K562 (cell line): ENCODE data around the gene RYK. TPM values are rescaled to one million over a fixed set of nuclear protein-coding genes. Genes with fewer than 3 reads are reported as not detected.

Source experiments
- ATAC-seq: fragments of 200-7000 bp; cut with Tn5 transposase; 3 replicates; pipeline ENCODE4 v1.9.1; 2020; ENCODE audit warnings: moderate library complexity
- BruUV-seq: library from RNA; stranded (reverse); fragments of 400-500 nt; replicated peaks from 2 replicates; lab custom pipeline; 2021; lab: Mats Ljungman, UMichigan
- CTCF ChIA-PET: fragments of 300-600 bp; formaldehyde crosslinking; extraction: SDS; loops from one replicate; lab custom pipeline; 2021; ENCODE audit warnings: low intra/inter-chr PET ratio; lab: Yijun Ruan, JAX
- POLR2A ChIA-PET: fragments of 300-600, 350-650 bp; sonication (Branson Sonifier 250); formaldehyde crosslinking; extraction: SDS; loops from one replicate; lab custom pipeline; 2021; ENCODE audit warnings: antibody characterized with exemption, inconsistent platforms; lab: Yijun Ruan, JAX
- DNase-seq, 4 experiments: peaks; one replicate each; pipeline versions ENCODE4 v3.0.0 to v3.0.0-alpha.2; 2011 to 2018; ENCODE audit warnings: low spot score in 3 of 4, mixed read lengths in 3 of 4; ENCODE audit errors: extremely low read depth in 1 of 4
- FAIRE-seq: peaks from 2 replicates; lab custom pipeline; 2011; peaks lifted over from hg19 to GRCh38; lab: Jason Lieb, UNC
- H2AFZ ChIP-seq: 2 replicates; pipeline ENCODE4 v1.6.0; 2011; ENCODE audit warnings: low read depth, low read length, control low read depth, inconsistent platforms
- H3K27ac ChIP-seq: fragments of 200-600 bp; 3 replicates; pipeline ENCODE4 v1.8.0; 2011; ENCODE audit warnings: low read depth, mild to moderate bottlenecking, control low read depth, inconsistent platforms, low read length, moderate library complexity, mixed read lengths; ENCODE audit errors: extremely low read depth
- H3K27me3 ChIP-seq, 2 experiments: fragments of 300-600 bp in 1 of 2; 2 replicates in 1 of 2; 3 replicates in 1 of 2; pipeline versions ENCODE4 v1.6.0 to v1.8.0; 2011; ENCODE audit warnings: inconsistent platforms in 2 of 2, low read length in 2 of 2, mild to moderate bottlenecking in 1 of 2, mixed read lengths in 1 of 2, moderate library complexity in 1 of 2; ENCODE audit not compliant: control insufficient read depth in 2 of 2, insufficient read depth in 2 of 2
- H3K36me3 ChIP-seq: fragments of 300-600 bp; 3 replicates; pipeline ENCODE4 v1.8.0; 2011; ENCODE audit warnings: mild to moderate bottlenecking, low read length, inconsistent platforms; ENCODE audit not compliant: control insufficient read depth, insufficient read depth
- H3K4me1 ChIP-seq, 2 experiments: fragments of 200-600 bp in 1 of 2; replicated peaks in 1 of 2; 2 replicates in 1 of 2; 3 replicates in 1 of 2; pipeline versions ENCODE4 v1.5.1 to v1.8.0; 2011; ENCODE audit warnings: inconsistent platforms in 2 of 2, low read length in 2 of 2, mild to moderate bottlenecking in 1 of 2, mixed read lengths in 1 of 2, moderate library complexity in 1 of 2; ENCODE audit not compliant: control insufficient read depth in 2 of 2, insufficient read depth in 2 of 2
- H3K4me2 ChIP-seq: 2 replicates; pipeline ENCODE4 v1.6.1; 2011; ENCODE audit warnings: low read length, control low read depth, inconsistent platforms, mixed read lengths; ENCODE audit not compliant: insufficient read depth
- H3K4me3 ChIP-seq: fragments of 200-600 bp; sonication (generic), shearing (Covaris generic); 2 replicates; pipeline ENCODE4 v1.5.1; 2016; ENCODE audit warnings: control low read depth, inconsistent platforms
- H3K79me2 ChIP-seq: fragments of 200-600 bp; 3 replicates; pipeline ENCODE4 v1.8.0; 2011; ENCODE audit warnings: low read length, inconsistent platforms; ENCODE audit not compliant: control insufficient read depth, insufficient read depth
- H3K9ac ChIP-seq, 2 experiments: 2 replicates each; pipeline versions ENCODE4 v1.6.0 to v1.6.1; 2011; ENCODE audit warnings: low read depth in 2 of 2, low read length in 2 of 2, control low read depth in 1 of 2, inconsistent platforms in 1 of 2, mild to moderate bottlenecking in 1 of 2, mixed read lengths in 1 of 2; ENCODE audit not compliant: insufficient read depth in 1 of 2
- H3K9me1 ChIP-seq: one replicate; pipeline ENCODE4 v1.6.0; 2011; ENCODE audit warnings: inconsistent platforms, mild to moderate bottlenecking, low read length, moderate library complexity; ENCODE audit not compliant: control insufficient read depth, insufficient read depth
- H3K9me3 ChIP-seq: replicated peaks from 2 replicates; pipeline ENCODE4 v1.5.1; 2011; ENCODE audit warnings: low read depth, low read length, inconsistent platforms; ENCODE audit not compliant: control insufficient read depth, insufficient read depth
- H4K20me1 ChIP-seq: replicated peaks from 2 replicates; pipeline ENCODE4 v1.6.1; 2011; ENCODE audit warnings: low read length, inconsistent platforms, mixed read lengths; ENCODE audit not compliant: control insufficient read depth, insufficient read depth
- BHLHE40 ChIP-seq: IDR thresholded peaks from 2 replicates; pipeline ENCODE4 v1.6.1; 2011; ENCODE audit warnings: low read length, improper control_type of control experiment
- E2F5 ChIP-seq: sonication (generic); formaldehyde crosslinking; IDR thresholded peaks from 2 replicates; pipeline ENCODE4 v1.8.0; 2022; ENCODE audit warnings: mild to moderate bottlenecking, missing genetic modification reagents
- ETS2 ChIP-seq: IDR thresholded peaks from 2 replicates; pipeline ENCODE4 v1.6.1; 2016; ENCODE audit warnings: borderline replicate concordance, missing genetic modification characterization, mild to moderate bottlenecking, moderate library complexity, missing compliant biosample characterization; ENCODE audit not compliant: poor library complexity, severe bottlenecking
- NR1H2 ChIP-seq: sonication (generic); formaldehyde crosslinking; IDR thresholded peaks from 2 replicates; pipeline ENCODE4 v1.4.0; 2020; ENCODE audit warnings: mild to moderate bottlenecking, missing genetic modification reagents
- NR2C2 ChIP-seq, 2 experiments: fragments of 200-800 bp in 1 of 2; sonication (Bioruptor generic) in 1 of 2; sonication (generic) in 1 of 2; formaldehyde crosslinking in 1 of 2; IDR thresholded peaks; 2 replicates each; pipeline versions ENCODE4 v1.6.1 to v1.8.0; 2016 to 2022; ENCODE audit warnings: mild to moderate bottlenecking in 1 of 2, missing compliant biosample characterization in 1 of 2, missing genetic modification characterization in 1 of 2, missing genetic modification reagents in 1 of 2
- PBX2 ChIP-seq, 2 experiments: IDR thresholded peaks in 1 of 2; conservative IDR thresholded peaks in 1 of 2; 2 replicates each; pipeline ENCODE4 v1.6.1; 2016; ENCODE audit warnings: low read depth in 2 of 2, mild to moderate bottlenecking in 1 of 2, missing compliant biosample characterization in 1 of 2, missing genetic modification characterization in 1 of 2, moderate library complexity in 1 of 2
- PCBP2 ChIP-seq: fragments of 200-400 bp; formaldehyde crosslinking; IDR thresholded peaks from 2 replicates; pipeline ENCODE4 v1.6.1; 2018; ENCODE audit warnings: low read length, low read depth, mild to moderate bottlenecking, moderate library complexity; ENCODE audit not compliant: poor library complexity, severe bottlenecking
- POLR2H ChIP-seq: IDR thresholded peaks from 2 replicates; pipeline ENCODE4 v1.6.1; 2016; ENCODE audit warnings: missing genetic modification characterization, low read depth, mild to moderate bottlenecking, control low read depth, missing compliant biosample characterization, moderate library complexity
- RBM39 ChIP-seq: fragments of 200-400 bp; formaldehyde crosslinking; optimal IDR thresholded peaks from 2 replicates; pipeline ENCODE3; 2018; ENCODE audit warnings: low read depth, low read length
- SAFB ChIP-seq: fragments of 200-400 bp; formaldehyde crosslinking; IDR thresholded peaks from 2 replicates; pipeline ENCODE4 v1.6.1; 2017; ENCODE audit warnings: low read depth, low read length, borderline replicate concordance
- SFPQ ChIP-seq: fragments of 200-400 bp; formaldehyde crosslinking; IDR thresholded peaks from 2 replicates; pipeline ENCODE4 v1.6.1; 2017; ENCODE audit warnings: mild to moderate bottlenecking, low read depth, low read length, moderate library complexity
- SRSF1 ChIP-seq: fragments of 200-400 bp; formaldehyde crosslinking; IDR thresholded peaks from 2 replicates; pipeline ENCODE4 v1.6.1; 2017; ENCODE audit warnings: mild to moderate bottlenecking, low read depth, low read length, moderate library complexity
- SRSF3 ChIP-seq: fragments of 200-400 bp; formaldehyde crosslinking; IDR thresholded peaks from 2 replicates; pipeline ENCODE4 v1.6.1; 2016; ENCODE audit warnings: mild to moderate bottlenecking, low read length, moderate library complexity; ENCODE audit not compliant: insufficient read depth
- ZNF133 ChIP-seq: fragments of 250-450 bp; sonication (Bioruptor Pico); IDR thresholded peaks from 2 replicates; pipeline ENCODE4 v1.4.0; 2020; ENCODE audit warnings: mild to moderate bottlenecking
- ZNF780A ChIP-seq: fragments of 250-450 bp; sonication (Bioruptor Pico); IDR thresholded peaks from 2 replicates; pipeline ENCODE4 v1.5.0; 2021; ENCODE audit warnings: mild to moderate bottlenecking
- WGBS: fragments of 100-300 bp; shearing (Covaris generic); methylation state at CpG from one replicate; pipeline ENCODE4 v1.1.6; 2016; ENCODE audit warnings: low coverage, mixed read lengths; ENCODE audit not compliant: insufficient coverage; ENCODE audit errors: missing lambda C conversion rate; 5-methylcytosine and 5-hydroxymethylcytosine counted together
- in situ Hi-C: fragments of 300-500 bp; cut with MboI; formaldehyde crosslinking; loops from 4 replicates; pipeline ENCODE4 v1.15.0; 2018; ENCODE audit warnings: inconsistent platforms, mixed read lengths
- intact Hi-C: fragments of 100-400 bp; cut with micrococcal nuclease; formaldehyde crosslinking; loops from 2 replicates; pipeline ENCODE4 v1.14.2; 2022
- polyA plus RNA-seq, 8 experiments: library from polyadenylated mRNA; depleted of rRNA in 4 of 8; stranded (reverse) in 5 of 8; unstranded in 3 of 8; fragments of >200 nt; fragmentation: Nextera tagmentation in 2 of 8; fragmentation: Illumina TruSeq in 1 of 8; extraction: Ambion mirVana in 2 of 8; extraction: Trizol in 1 of 8; gene quantifications; 2 replicates each; pipeline versions ENCODE4 v1.2.1 to v1.2.3, GENCODE V29; 2011 to 2014; ENCODE audit warnings: inconsistent platforms in 1 of 8, missing spikeins in 1 of 8
- total RNA-seq, 7 experiments: library from RNA; depleted of rRNA in 6 of 7; stranded (reverse); fragments of >200 nt in 6 of 7; fragmentation: Illumina TruSeq in 2 of 7; extraction: Trizol in 2 of 7; gene quantifications; 2 replicates each; pipeline versions ENCODE4 v1.2.1 to v1.2.3, GENCODE V29; 2011 to 2021; ENCODE audit warnings: low replicate concordance in 1 of 7

RYK gene
- total and polyA plus RNA-seq, 9 of the 15 experiments (the other 6 are each of a cell fraction or from before 2014, with no cell fraction given) = 4.2 to 29.5 (median 16.6) TPM

GRCh38 chr3:134211797-134212196 is 38.9 kb downstream of the RYK start (continued):
- TF ChIP-seq PBX2 (CRISPR knock-in tag; IDR thresholded peaks at IDR 0.05; ENCODE audit: low read depth) (no peak), PBX2 (tag; conservative IDR thresholded peaks at IDR 0.05; ENCODE audit: low read depth) (peak; percentile 57), RBM39 (no peak), E2F5 (no peak)

- Histone ChIP-seq H2AFZ (no peak overlapping the region), H3K27me3 (no peaks in the 10 kb centered on the region), H3K27ac (no peak overlapping the region), H3K4me1 (no peaks in the 10 kb centered on the region), H3K36me3 (peaks cover 30% of the 10 kb centered on the region), H4K20me1 (no peaks in the 10 kb centered on the region), H3K9ac (no peak overlapping the region), H3K4me3 (no peak overlapping the region), H3K9me1 (no peaks in the 10 kb centered on the region), H3K4me2 (no peak overlapping the region), H3K9me3 (no peaks in the 10 kb centered on the region), H3K79me2 (no peaks in the 10 kb centered on the region)
- DNase-seq (no peak), FAIRE-seq (no peak), ATAC-seq (no peak)
- ChIA-PET POLR2A (no interaction called here), CTCF (no interaction called here)
- in situ Hi-C loops = loop anchor here (10.0 kb wide), 1 partner anchor 269 kb away; no protein-coding TSS in a partner anchor
- intact Hi-C loops = no loop called here
- WGBS = 77% methylated on average over 4 of the region's 4 CpGs
- BruUV-seq = no TSS peak
- TF ChIP-seq SAFB (no peak), BHLHE40 (no peak), ETS2 (no peak), PCBP2 (no peak), SRSF3 (no peak), SFPQ (no peak), POLR2H (tag) (no peak), SRSF1 (no peak), NR1H2 (no peak), ZNF133 (no peak), ZNF780A (CRISPR knock-in tag) (no peak), NR2C2 (CRISPR knock-in tag; IDR thresholded peaks at IDR 0.05) (no peak), NR2C2 (tag; IDR thresholded peaks at IDR 0.05) (no peak)
Measured at GRCh38 chr3:134205451-134205850, 45.2 kb downstream of the RYK start.
